Vagina (tissue), 2 donors: ENCODE measurements around the gene WDR35. TPM values are rescaled to one million over a fixed set of nuclear protein-coding genes. Genes with fewer than 3 reads are reported as not detected.
"Not testable (repeated sequence)": the region's sequence is repeated elsewhere in the genome, so short reads cannot be mapped to it uniquely, and the experiment has no call there.

Source experiments
- DNase-seq, 2 donors: peaks; one replicate each; pipeline ENCODE4 v3.0.0-alpha.2; 2017; ENCODE audit errors: extremely low spot score in 2 of 2
- H3K27ac ChIP-seq: fragments of 200-600 bp; sonication (generic); one replicate; pipeline ENCODE4 v1.5.1; 2019
- H3K27me3 ChIP-seq: fragments of 200-600 bp; sonication (generic); one replicate; pipeline ENCODE4 v1.5.1; 2019
- H3K36me3 ChIP-seq, 2 donors: fragments of 200-600 bp; sonication (generic); one replicate each; pipeline ENCODE4 v1.5.1; 2017 to 2019
- H3K4me1 ChIP-seq: fragments of 200-600 bp; sonication (generic); one replicate; pipeline ENCODE4 v1.5.1; 2019
- H3K4me3 ChIP-seq, 2 donors: fragments of 200-600 bp; sonication (generic); 1 replicate in 1 of 2; 2 replicates in 1 of 2; pipeline ENCODE4 v1.5.1; 2016 to 2019
- H3K9me3 ChIP-seq: fragments of 200-600 bp; sonication (generic); one replicate; pipeline ENCODE4 v1.5.1; 2019
- CTCF ChIP-seq, 3 experiments: fragments of 450-650 bp in 2 of 3; fragments of 200-600 bp in 1 of 3; sonication (generic) in 1 of 3; IDR thresholded peaks; one replicate each; pipeline ENCODE4 v1.5.1; 2017 to 2019; ENCODE audit warnings: antibody characterized with exemption in 3 of 3, mild to moderate bottlenecking in 2 of 3, moderate library complexity in 2 of 3
- POLR2A ChIP-seq, 2 donors: fragments of 450-650 bp; IDR thresholded peaks; one replicate each; pipeline ENCODE4 v1.6.1; 2017; ENCODE audit warnings: antibody characterized with exemption in 2 of 2, mild to moderate bottlenecking in 2 of 2, moderate library complexity in 2 of 2
- POLR2AphosphoS5 ChIP-seq, 2 donors: sonication (generic); formaldehyde crosslinking; IDR thresholded peaks; one replicate each; pipeline ENCODE4 v1.9.0; 2017; ENCODE audit warnings: antibody characterized with exemption in 2 of 2, mild to moderate bottlenecking in 2 of 2, low read depth in 1 of 2; ENCODE audit not compliant: insufficient read depth in 1 of 2
- intact Hi-C: fragments of 100-400 bp; cut with DNase I; formaldehyde crosslinking; loops from one replicate; pipeline ENCODE4 v1.15.1; 2023
- total RNA-seq: library from RNA; depleted of rRNA; stranded (reverse); fragments of >200 nt; gene quantifications from one replicate; pipeline ENCODE4 v1.2.3, GENCODE V29; 2016

WDR35 gene
- total RNA-seq, 1 donor from 2014 or later: 8.3 TPM

GRCh38 chr2:19883486-19883885, 106.4 kb downstream of the WDR35 start:
- Histone ChIP-seq H3K4me3 (no peak overlapping the region), H3K27me3 (no peaks in the 10 kb centered on the region), H3K4me1 (no peaks in the 10 kb centered on the region), H3K36me3 (no peaks in the 10 kb centered on the region), H3K9me3 (no peaks in the 10 kb centered on the region), H3K27ac (no peak overlapping the region)
- TF ChIP-seq CTCF (IDR thresholded peaks at IDR 0.05) (no peak), POLR2A (IDR thresholded peaks at IDR 0.05) (no peak), POLR2AphosphoS5 (IDR thresholded peaks at IDR 0.05; ENCODE audit: insufficient read depth in 1 of 2, low read depth in 1 of 2) (no peak)
- intact Hi-C loops: no loop called here
- DNase-seq: peak; percentile 58 to 69

GRCh38 chr2:19882286-19882685, 107.6 kb downstream of the WDR35 start:
- Histone ChIP-seq H3K27ac (no peak overlapping the region), H3K36me3 (no peaks in the 10 kb centered on the region), H3K4me3 (no peak overlapping the region), H3K9me3 (no peaks in the 10 kb centered on the region), H3K4me1 (no peaks in the 10 kb centered on the region), H3K27me3 (no peaks in the 10 kb centered on the region)
- DNase-seq: no peak
- TF ChIP-seq POLR2AphosphoS5 (IDR thresholded peaks at IDR 0.05; ENCODE audit: insufficient read depth in 1 of 2, low read depth in 1 of 2): no peak
- no peak for TF ChIP-seq POLR2A (IDR thresholded peaks at IDR 0.05)
- no peak for TF ChIP-seq CTCF (IDR thresholded peaks at IDR 0.05)
- intact Hi-C loops: no loop called here

GRCh38 chr2:19881908-19882265, 108.0 kb downstream of the WDR35 start:
- H3K27ac ChIP-seq: no peak overlapping the region
- TF ChIP-seq POLR2A (IDR thresholded peaks at IDR 0.05): no peak
- TF ChIP-seq POLR2AphosphoS5 (IDR thresholded peaks at IDR 0.05; ENCODE audit: insufficient read depth in 1 of 2, low read depth in 1 of 2): no peak
- no peak for TF ChIP-seq CTCF (IDR thresholded peaks at IDR 0.05)
- DNase-seq: peak; percentile 27 to 64
- H3K36me3 ChIP-seq: no peaks in the 10 kb centered on the region
- H3K4me3 ChIP-seq: no peak overlapping the region
- intact Hi-C loops: no loop called here
- H3K27me3 ChIP-seq: no peaks in the 10 kb centered on the region
- H3K4me1 ChIP-seq: no peaks in the 10 kb centered on the region
- no peaks in the 10 kb centered on the region for H3K9me3 ChIP-seq

GRCh38 chr2:19881221-19881907, 108.5 kb downstream of the WDR35 start:
- no peaks in the 10 kb centered on the region for H3K4me1 ChIP-seq
- DNase-seq: peak in 1 of 2 donors; percentile 81
- H3K27me3 ChIP-seq: no peaks in the 10 kb centered on the region
- H3K4me3 ChIP-seq: no peak overlapping the region
- H3K27ac ChIP-seq: no peak overlapping the region
- TF ChIP-seq CTCF (IDR thresholded peaks at IDR 0.05) (no peak), POLR2A (IDR thresholded peaks at IDR 0.05) (no peak), POLR2AphosphoS5 (IDR thresholded peaks at IDR 0.05; ENCODE audit: insufficient read depth in 1 of 2, low read depth in 1 of 2) (no peak)
- no peaks in the 10 kb centered on the region for H3K9me3 ChIP-seq
- intact Hi-C loops: no loop called here
- H3K36me3 ChIP-seq: no peaks in the 10 kb centered on the region

- H3K4me1 ChIP-seq, H3K4me3 ChIP-seq, H3K36me3 ChIP-seq, intact Hi-C loops, H3K27me3 ChIP-seq, DNase-seq, H3K27ac ChIP-seq, H3K9me3 ChIP-seq: not testable (repeated sequence)
Observed at GRCh38 chr2:19880191-19880590, 109.7 kb downstream of the WDR35 start.
